ENCODE measurements around the gene BRSK1.

- TF ChIP-seq POLR2AphosphoS5 (IDR thresholded peaks at IDR 0.05; ENCODE audit: insufficient read depth in 1 of 2, low read depth in 1 of 2) = no peak
- no peak for TF ChIP-seq CTCF (IDR thresholded peaks at IDR 0.05)
- TF ChIP-seq POLR2A (IDR thresholded peaks at IDR 0.05) = no peak
Measured at GRCh38 chr19:55264531-55264930, 19.3 kb upstream of the BRSK1 start.

All from vagina (tissue), 2 donors.